Inflammatory macrophage treated with lipopolysaccharide for 4 hours (primary cell): ENCODE results near the gene BICD2.
A peak's percentile ranks its signal among the peaks of the same experiment; 100 is the strongest.
"Not testable (repeated sequence)": the region's sequence is repeated elsewhere in the genome, so short reads cannot be mapped to it uniquely, and the experiment has no call there.

ENCODE experiments used
- DNase-seq: peaks from one replicate; pipeline ENCODE4 v3.0.0-alpha.2; 2020

BICD2 gene

DNA sequence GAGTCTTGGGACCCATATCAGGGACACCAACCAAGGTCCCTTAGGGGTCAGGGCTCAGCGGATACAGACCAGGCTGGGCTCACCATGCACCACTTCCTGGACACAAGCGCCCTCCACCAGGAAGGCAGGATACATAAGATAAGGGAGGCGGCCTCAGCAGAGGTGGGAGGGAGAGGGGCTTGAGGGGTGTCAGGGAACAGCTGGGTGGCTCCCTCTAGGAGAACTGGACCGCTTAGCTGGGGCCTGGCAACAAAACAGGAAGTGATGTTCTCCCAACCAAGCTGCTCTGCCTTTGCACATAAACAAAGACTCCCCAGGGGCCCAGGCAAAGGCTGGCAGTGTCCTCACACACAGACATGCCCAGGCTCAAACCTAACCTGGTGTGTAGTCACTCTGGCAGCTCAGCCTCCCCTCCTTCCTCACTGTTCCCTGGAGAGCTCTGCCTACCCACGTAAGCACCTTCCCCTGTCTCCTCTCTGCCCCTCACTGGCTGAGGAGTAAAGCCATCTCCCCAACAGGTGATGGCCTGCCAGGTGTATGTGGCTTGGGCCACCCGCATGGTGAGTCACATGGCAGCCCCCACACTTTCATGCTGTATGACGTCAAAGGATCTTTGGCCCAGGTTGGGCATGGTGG is 5.8 kb upstream of the BICD2 start:
- peak; percentile 33 for DNase-seq

DNA sequence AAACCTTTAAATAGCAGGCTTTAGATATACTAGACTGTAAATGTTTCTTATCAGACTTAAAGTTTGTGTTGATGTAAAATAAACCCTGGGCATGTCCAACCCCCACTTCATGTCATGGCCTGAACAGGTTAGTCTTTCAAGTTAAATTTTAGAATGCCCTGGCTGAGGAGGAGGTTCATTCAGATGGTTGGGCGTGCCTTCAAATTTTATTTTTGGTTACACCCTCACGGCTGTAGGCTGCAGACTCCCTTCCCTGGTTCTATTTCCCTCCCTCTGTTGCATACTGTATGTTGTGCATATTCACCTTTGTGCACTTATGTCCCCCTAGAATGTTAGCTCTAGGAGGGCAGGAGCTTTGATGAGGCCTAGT is 5.3 kb upstream of the BICD2 start:
- DNase-seq = no peak

DNA sequence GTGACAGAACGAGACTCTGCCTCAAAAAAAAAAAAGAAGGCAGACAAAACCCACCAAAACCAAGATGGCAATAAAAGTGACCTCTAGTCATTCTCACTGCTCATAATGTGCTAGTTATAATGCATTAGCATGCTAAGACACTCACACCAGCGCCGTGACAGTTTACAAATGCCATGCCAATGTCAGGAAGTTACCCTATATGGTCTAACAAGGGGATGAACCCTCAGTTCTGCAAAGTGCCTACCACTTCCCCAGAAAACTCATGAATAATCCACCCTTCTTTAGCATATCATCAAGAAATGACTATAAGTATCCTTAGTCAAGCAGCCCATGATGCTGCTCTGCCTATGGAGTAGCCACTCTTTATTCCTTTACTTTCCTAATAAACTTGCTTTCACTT is 4.7 kb upstream of the BICD2 start:
- peak; percentile 44 for DNase-seq

DNA sequence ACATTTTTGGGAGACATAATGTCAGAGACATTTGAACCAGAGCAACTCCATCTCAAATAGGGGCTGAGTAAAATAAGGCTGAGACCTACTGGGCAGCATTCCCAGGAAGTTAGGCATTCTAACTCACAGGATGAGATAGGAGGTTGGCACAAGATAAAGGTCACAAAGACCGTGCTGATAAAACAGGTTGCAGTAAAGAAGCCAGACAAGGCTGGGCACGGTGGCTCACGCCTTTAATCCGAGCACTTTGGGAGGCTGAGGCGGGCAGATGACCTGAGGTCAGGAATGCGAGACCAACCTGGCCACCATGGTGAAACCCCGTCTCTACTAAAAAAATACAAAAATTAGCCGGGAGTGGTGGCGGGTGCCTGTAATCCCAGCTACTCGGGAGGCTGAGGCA is 4.2 kb upstream of the BICD2 start:
- not testable (repeated sequence) for DNase-seq

DNA sequence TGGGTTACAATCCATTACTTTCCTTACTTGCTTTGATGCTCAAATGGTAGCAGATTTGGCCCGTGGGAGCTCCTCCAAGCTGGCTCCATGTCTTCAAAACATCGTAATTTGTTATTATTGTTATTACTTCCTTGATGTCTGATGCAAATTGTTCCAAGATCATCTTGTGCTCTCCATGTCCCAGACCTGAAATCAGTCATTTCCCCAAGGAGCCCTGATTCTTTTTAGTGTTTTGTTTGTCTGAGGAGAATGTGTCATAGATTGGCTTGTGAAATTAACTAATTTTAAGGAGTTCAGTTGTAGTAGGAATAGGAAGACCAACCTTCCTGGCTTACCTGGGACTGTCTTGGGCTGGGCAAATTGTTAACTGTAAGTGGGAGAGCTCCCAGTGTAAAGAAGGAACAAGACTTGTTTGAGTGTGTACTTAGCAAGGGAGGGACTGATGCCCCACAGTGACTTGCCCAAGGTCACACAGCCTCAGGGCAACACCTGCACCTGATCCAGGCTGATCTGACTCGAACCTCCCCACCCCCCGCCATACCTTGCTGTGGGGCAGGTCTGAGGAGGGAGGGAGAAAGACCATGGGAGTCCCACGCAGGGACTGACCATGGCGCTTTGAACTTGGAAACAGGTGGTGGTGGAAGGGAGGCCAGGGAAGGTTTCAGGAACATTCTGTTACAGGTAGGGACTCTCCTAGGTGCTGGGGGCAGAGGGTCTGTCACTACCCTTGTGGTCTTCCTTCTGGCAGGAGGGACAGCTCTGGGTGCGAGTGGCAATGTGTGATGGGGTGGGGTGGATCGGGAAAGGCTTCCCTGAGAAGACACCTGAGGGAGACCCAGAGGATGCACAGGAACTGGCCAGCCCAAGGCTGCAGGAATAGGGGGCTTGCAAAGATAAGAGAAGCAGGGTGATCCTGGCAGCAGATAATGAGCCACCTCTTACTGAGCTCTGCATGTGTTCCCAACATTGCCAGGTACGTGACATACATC is 2.7 kb upstream of the BICD2 start:
- no peak for DNase-seq

DNA sequence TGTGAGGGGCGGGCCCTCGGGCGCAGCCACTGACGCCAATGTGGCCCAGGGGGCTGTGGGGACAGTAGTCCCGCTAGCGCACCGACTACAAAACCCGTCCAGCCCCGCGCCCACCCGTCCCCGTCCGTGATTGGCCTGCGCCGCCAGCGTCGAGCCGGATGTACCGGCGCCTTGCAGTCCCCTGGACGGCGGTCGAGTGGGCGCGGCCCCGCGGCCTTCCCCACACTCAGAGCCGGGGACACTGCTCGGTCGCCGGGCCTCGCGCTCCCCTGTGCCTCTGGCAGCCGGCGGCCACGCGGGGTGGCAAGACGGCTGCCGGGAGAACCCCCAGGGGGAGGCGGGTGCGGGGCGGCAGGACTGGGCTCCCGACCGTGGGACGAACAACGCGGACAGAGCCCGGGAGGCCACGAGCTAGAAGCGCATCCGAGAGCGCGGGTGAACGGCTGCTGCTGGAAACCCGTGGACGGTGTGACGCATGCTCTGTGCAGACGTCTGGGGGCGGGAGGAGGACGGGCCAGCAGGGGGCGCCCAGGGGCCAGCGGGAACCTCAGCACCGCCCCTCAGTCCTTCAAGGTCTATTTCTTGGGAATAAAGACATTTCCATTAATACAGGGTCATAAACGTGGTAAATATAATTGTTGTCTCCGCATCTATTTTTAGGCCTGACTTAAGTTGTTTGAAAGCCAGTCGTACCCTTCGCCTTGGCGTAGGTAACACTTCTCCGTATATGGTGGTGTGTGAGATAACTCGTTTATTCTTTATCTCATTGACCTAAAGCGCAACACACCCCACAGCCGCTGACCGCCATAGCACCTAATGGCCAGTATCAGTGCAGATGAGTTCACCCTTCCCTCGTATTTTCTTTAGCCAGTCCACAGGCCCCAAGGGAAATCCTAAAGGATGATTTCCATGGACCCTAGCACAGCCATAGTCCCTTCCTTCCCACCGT is 629 bp upstream of the BICD2 start:
- peak; percentile 91 for DNase-seq

DNA sequence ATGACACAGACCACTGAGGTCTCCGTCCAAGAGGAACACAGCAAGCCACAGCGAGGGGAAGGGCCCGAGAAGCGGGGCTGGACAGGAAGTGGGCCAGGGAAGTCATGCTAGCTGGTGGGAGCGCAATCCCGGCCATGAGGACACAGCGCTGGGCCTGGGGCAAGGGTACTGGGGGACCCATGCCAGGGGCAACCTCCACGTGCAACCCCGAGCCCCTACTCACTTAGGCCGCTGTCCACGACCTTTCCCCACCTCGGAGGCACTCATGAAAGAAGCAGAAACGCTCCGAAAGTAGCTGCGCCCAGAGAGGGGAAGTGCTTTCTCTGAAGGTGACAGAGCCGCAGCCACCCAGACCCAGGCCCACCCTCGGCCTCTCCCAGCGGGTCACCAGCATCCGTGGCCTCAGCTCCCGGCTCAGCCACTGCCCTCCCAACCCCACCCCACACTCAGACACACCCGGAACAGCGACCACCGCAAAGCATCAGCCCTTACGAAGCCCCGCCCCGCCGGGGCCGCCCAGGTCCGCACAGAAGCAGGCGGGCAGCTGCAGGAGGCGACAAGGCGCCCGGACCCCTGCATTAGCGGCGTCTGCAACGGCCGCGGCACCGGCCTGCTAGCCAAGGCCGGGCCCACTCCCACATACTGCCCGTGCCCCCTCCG is 782 bp downstream of the BICD2 start:
- DNase-seq = peak; percentile 43

DNA sequence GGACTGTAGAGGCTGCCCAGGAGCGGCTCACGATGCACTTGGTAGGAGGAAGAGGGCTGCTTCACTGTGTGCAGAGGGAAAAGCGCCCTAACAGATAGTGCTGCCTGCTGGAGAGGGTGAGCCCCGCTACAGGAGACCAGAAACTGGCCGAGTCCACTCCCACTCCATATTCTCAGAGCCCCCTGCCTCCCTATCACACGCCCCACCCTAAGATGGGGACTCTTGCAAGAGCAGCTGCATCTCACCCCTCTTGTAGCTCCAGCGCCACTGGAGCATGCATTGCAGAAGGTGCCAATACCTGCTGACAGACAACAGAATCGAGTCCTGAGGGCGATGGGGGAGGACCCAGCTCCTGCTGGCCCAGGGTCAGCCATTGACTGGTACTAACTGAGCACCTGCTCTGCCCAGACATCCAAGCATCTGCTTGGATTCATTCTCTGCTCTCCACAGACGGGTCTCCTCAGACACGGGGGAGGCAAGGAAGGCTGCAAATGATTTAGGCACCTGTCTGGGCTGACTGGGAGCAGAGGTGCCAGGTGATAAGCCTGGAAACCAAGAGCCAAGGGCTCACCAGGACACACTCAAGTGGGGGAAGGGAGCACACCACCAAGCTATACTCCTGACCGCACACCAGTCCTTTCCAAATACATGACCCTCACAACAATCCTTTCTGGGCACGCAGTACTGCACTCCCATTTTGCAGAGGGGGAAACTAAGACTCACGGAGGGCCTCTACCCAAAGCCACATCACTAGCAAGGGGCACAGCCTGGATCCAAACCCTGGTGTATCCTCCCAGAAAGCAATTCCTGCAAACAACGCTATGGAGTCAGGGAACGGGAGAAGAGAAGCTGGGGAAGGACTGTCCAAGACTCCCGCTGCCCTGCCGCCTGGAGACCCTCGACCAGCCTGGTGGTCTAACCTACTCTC is 1.6 kb downstream of the BICD2 start:
- DNase-seq = no peak

DNA sequence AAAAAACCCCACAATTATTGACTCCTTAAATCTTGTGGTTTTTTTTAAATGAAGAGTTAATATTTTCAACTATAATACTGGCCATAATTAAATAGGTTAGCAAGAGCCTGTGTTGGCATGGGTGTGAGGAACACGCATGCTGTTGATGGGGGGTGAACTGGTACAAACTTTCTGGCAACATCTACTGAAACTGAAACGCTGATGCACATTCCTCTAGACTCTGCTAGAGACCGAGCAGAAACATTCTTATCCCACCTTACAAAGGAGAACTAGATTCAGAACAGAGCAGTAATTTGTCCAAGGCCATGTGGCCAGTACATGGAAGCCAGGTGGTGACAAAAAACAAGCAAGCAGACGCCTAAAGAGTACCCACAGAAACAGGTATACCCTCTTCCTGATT is 2.4 kb downstream of the BICD2 start:
- DNase-seq = no peak

DNA sequence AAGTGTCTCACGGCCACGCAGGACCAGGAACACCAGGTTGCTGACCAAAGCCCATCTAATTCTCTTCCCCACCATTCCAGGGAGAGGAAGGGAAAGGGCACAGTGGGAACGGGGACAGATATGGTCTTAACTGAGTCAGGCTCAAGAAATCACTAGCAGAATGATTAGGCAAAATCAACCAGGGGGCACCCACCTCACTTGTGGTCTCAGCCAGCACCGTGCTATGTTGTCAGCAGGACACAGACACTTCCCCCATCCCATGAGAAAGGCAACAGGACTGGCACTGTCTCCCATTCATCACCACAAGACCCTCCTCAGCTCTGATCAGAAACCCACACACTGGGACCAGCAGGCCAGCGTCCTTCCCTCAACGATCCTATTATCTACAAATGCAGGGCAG is 2.9 kb downstream of the BICD2 start:
- no peak for DNase-seq

DNA sequence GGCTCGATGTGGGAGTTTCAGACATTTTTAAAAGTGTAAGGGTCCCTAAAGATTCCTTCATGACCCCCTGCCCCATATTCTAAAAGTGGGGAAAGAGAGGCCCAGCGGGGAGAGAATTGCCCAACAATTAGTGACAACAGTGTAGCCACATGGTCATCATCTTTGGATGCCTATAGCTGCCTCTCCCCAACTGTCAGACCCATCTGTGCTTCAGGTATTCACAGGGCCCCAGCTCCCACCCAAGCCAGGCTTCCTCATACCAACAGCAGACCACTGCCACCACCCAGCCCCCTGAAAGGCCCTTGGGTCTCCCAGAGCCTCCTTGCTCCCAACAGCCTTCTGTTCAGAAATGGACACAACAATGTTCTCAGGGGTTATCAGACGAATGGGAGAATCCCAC is 4.1 kb downstream of the BICD2 start:
- no peak for DNase-seq

DNA sequence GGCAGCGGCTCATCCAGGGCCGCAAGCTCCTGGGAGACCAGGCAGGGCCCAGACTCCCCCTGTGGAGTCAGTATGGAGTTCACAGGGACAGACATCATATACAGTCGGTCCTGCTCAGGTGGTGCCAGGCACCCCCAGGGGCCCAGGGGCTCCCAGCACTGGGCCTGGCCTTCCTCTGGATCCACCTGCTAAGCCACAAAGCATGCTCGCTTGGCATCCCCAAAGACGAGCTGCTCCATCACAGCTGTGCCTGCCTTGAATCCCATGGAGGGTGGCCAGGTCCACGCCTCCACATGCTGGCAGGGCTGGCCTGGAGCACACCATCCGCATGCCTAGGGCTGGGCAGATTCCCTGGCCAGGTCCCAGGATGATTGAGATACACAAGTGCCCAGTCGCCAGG is 4.6 kb downstream of the BICD2 start:
- DNase-seq = no peak

DNA sequence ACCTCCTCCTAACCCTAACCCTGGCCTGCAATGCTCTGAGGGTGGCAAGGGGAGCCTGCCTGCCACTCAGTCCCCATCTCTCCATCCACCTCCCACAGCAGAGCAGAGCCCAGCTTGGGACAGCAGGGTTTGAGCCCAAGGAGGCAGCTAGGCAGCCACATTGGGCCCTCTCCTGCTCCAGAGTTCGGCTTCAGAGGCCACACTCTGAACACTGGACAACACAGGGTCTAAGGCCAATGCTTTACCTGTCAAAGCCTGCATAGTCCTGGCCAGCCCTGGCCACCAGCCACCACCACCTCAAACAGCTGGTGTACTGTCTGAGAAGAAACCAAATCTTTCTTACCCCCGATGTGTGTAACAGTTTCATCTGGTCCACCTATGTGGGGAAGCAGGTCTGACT is 5.2 kb downstream of the BICD2 start:
- no peak for DNase-seq

DNA sequence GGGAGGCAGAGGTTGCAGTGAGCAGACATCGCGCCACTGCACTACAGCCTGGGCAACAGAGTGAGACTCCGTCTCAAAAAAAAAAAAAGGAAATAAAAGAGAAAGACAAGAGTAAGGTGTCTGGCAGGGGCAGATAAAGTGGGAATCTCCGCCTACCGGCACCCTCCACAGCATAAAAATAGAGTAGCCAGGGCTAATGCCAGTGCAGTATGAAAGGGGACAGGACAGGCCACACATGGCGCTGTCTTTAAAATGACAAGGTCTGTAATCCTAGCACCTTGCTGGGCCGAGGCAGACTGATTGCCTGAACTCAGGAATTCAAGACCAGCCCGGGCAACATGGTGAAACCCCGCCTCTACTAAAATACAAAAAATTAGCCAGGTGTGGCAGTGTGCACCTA is 7.8 kb downstream of the BICD2 start:
- no peak for DNase-seq

DNA sequence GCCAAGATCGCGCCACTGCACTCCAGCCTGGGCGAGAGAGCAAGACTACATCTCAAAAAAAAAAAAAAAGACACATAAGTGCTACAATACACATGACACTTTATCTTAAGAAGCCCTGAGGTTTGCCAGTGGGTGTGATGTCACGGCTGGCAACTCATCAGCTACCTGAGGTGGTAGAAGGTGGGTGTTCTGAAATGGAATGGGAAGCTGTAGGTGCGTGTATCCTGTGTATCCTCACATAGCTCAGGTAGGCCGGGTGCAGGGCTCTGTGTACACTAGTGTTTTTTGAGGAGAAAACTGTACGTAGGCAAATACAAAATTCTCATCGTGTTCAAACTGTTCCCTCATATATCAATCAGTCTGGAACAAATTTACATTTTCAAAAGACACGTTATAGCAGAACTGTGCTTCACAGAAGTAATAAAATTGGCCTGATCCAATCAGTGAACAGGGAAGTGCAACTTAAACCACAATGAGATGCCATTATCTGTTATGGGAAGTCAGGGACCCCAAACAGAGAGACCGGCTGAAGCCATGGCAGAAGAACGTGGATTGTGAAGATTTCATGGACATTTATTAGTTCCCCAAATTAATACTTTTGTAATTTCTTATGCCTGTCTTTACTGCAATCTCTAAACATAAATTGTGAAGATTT is 10.4 kb downstream of the BICD2 start:
- DNase-seq = peak; percentile 34

DNA sequence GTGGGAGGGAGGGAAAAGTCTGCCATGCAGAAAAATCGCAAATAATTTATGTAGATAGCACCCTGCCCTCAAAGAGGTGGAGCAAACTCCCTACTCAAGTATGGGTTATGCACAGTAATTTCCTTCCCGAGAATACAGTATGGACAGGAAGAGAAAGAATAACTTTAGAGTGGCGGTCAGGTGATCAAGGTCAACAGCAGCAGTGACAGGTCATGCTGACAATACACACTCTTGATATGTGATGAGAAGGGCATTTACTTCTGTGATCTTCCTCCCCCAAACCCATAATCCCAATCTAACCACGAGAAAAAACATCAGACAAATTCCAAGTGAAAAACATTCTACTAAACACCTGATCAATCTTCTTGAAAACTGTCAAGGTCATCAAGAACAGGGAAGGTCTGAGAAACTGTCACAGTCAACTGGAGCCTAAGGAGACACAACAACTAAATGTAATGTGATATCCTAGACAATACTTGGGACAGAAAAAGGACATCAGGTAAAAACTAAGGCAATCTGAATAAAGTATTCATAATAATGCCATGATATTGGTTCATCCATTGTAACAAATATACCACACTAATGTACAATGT is 11.7 kb downstream of the BICD2 start:
- DNase-seq = no peak

DNA sequence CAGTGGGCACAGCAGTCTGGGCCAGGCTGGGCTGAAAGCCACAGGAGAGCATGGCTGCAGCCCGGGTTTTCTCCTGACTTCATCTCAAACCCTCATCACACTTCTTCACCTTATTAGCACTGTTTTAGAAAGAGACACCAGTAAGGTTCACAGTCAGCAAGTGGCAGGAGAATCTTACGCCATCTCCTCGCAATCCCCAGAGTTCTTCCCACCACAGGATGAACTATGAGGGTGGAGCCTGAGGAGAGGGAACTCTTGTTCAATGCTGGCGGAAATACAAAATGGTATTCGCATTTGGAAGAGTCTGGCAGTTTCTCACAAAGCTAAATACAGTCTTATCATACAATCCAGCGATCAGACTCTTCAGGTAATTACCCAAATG is 14.7 kb downstream of the BICD2 start:
- DNase-seq = peak; percentile 66

DNA sequence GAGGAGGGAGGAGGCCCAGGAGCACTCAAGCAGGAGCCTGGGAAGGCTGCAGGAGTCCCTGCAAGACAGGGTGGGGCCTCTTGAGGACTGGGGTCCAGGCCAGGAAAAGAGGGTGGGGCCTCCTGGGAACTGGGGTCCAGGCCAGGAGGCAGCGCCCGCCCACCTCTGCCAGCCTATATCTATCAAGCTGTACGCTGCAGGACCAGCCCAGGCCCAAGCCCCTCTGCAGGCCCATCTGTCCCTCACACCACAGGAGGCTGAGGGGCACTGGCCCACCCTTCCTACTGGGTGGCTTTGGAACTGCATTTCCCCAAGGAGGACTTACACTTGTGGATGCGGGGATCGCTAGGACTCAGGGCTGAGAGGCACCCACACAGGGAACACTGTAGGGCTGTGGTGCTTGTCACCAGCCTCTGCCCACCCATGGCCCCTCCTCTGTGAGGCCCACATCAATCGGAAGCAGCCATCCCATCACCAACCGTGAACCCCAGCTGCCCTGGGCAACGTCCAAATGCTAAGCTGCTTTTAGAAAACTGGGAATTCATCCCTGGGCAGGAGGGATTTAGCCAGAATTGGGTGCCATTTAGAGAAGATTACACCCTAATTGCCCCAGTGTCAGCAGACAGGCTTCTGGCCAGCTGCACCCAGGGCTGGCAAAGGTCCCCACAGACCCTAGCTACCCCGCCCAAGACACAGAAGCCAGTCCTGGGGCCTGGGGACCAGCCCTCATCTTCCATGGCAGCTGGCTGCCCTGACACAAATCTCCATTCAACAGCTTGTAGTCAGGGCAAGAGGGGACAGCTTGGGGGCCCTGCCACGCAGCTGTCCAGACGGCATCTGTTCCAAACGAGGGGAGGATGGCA is 15.3 kb downstream of the BICD2 start:
- DNase-seq = no peak

DNA sequence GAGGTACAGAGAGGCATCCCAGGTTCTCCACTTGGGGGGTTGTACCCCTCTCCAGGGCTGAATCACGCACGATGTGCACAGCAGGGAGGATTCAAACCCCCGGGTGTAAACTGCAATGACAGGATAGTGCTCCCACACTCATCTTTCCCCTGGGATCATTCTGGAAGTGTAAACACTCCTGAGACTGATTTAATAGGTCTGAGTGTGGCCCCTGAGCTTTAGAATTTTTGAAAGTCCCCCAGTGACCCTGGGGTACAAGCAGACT is 16.5 kb downstream of the BICD2 start:
- DNase-seq = no peak
